Measurements from ENCODE around the gene HCN2. TPM values are rescaled to one million over a fixed set of nuclear protein-coding genes. Genes with fewer than 3 reads are reported as not detected.

HCN2 gene
- total RNA-seq, 3 donors from 2014 or later: 0.20 to 0.24 (median 0.22) TPM

GRCh38 chr19:660793-661426 is 71.2 kb downstream of the HCN2 start:
- H3K4me1 Mint-ChIP-seq (ENCODE audit: low read depth): peaks cover 52% of the 10 kb centered on the region
- no peaks in the 10 kb centered on the region for H3K9me3 Mint-ChIP-seq
- H3K27me3 Mint-ChIP-seq (ENCODE audit: low read depth): no peaks in the 10 kb centered on the region
- peaks cover 3% of the 10 kb centered on the region for H3K36me3 Mint-ChIP-seq (ENCODE audit: insufficient read depth)
- DNase-seq (no peak), ATAC-seq (no peak)
- peak overlapping the region; percentile 96 for H3K4me3 Mint-ChIP-seq

GRCh38 chr19:661427-662196 is 71.9 kb downstream of the HCN2 start:
- Mint-ChIP-seq H3K4me1 (ENCODE audit: low read depth) (peaks cover 45% of the 10 kb centered on the region), H3K27me3 (ENCODE audit: low read depth) (no peaks in the 10 kb centered on the region), H3K4me3 (peak overlapping the region; percentile 96), H3K9me3 (no peaks in the 10 kb centered on the region), H3K36me3 (ENCODE audit: insufficient read depth) (peaks cover 3% of the 10 kb centered on the region)
- peak; percentile 25 to 38 for ATAC-seq
- DNase-seq: peak; percentile 53

- Mint-ChIP-seq H3K36me3 (ENCODE audit: insufficient read depth) (peaks cover 3% of the 10 kb centered on the region), H3K27me3 (ENCODE audit: low read depth) (no peaks in the 10 kb centered on the region), H3K4me3 (peak overlapping the region; percentile 96), H3K9me3 (no peaks in the 10 kb centered on the region), H3K4me1 (ENCODE audit: low read depth) (peaks cover 40% of the 10 kb centered on the region)
- ATAC-seq: peak; percentile 36 to 37
- peak; percentile 68 for DNase-seq
Observed at GRCh38 chr19:662207-662961, 72.7 kb downstream of the HCN2 start.

- ATAC-seq: peak; percentile 55 to 60
- H3K9me3 Mint-ChIP-seq: no peaks in the 10 kb centered on the region
- H3K4me3 Mint-ChIP-seq: peak within 1 kb of the TSS; percentile 96
- DNase-seq: peak; percentile 94
- no peaks in the 10 kb centered on the region for H3K27me3 Mint-ChIP-seq (ENCODE audit: low read depth)
- H3K36me3 Mint-ChIP-seq (ENCODE audit: insufficient read depth): peaks cover 3% of the 10 kb centered on the region
- peaks cover 35% of the 10 kb centered on the region for H3K4me1 Mint-ChIP-seq (ENCODE audit: low read depth)
Observed at GRCh38 chr19:662962-663681, 73.4 kb downstream of the HCN2 start, which contains the start of gene RNF126. TSS of gene RNF126 (minus strand) at chr19:663214. CDS start at chr19:663121, 93 bp downstream.

- Mint-ChIP-seq H3K4me3 (peak overlapping the region; percentile 75), H3K27me3 (ENCODE audit: low read depth) (no peaks in the 10 kb centered on the region), H3K9me3 (no peaks in the 10 kb centered on the region), H3K36me3 (ENCODE audit: insufficient read depth) (peaks cover 3% of the 10 kb centered on the region), H3K4me1 (ENCODE audit: low read depth) (peaks cover 32% of the 10 kb centered on the region)
- DNase-seq (no peak), ATAC-seq (no peak)
Observed at GRCh38 chr19:663682-664117, 74.0 kb downstream of the HCN2 start.

GRCh38 chr19:664913-665443 is 75.3 kb downstream of the HCN2 start:
- ATAC-seq: no peak
- H3K4me1 Mint-ChIP-seq (ENCODE audit: low read depth): peaks cover 22% of the 10 kb centered on the region
- H3K9me3 Mint-ChIP-seq: no peaks in the 10 kb centered on the region
- H3K27me3 Mint-ChIP-seq (ENCODE audit: low read depth): peaks cover 3% of the 10 kb centered on the region
- peak; percentile 83 for DNase-seq
- peak overlapping the region; percentile 65 for H3K4me3 Mint-ChIP-seq
- H3K36me3 Mint-ChIP-seq (ENCODE audit: insufficient read depth): peaks cover 1% of the 10 kb centered on the region

Other genes with a start within 250 kb of the HCN2 start
- 10 to 100 TPM; 25.7 to 30.2 (median 28.7) TPM for gene MIER2, start 245.1 kb upstream of the HCN2 start, total RNA-seq
- under 1 TPM in 2 of 3 donors, not detected in 1; 0.11 to 0.14 TPM for gene C2CD4C, start 180.7 kb upstream of the HCN2 start, total RNA-seq
- gene SHC2, start 128.8 kb upstream of the HCN2 start, total RNA-seq: under 1 TPM; 0.16 to 0.33 (median 0.26) TPM
- under 1 TPM; 0.18 to 0.26 (median 0.19) TPM for gene MADCAM1, start 93.4 kb upstream of the HCN2 start, total RNA-seq
- 10 to 100 TPM; 21.9 to 22.8 (median 22.6) TPM for gene TPGS1, start 82.4 kb upstream of the HCN2 start, total RNA-seq
- 10 to 100 TPM; 42.1 to 48.7 (median 45.7) TPM for gene CDC34, start 58.1 kb upstream of the HCN2 start, total RNA-seq
- gene GZMM, start 45.8 kb upstream of the HCN2 start, total RNA-seq: 10 to 100 TPM; 53.2 to 71.8 (median 65.8) TPM
- gene BSG, start 17.3 kb upstream of the HCN2 start, total RNA-seq: 100 to 1,000 TPM; 241 to 277 (median 250) TPM
- 100 to 1,000 TPM; 110 to 123 (median 119) TPM for gene POLRMT, start 43.7 kb downstream of the HCN2 start, total RNA-seq
- not detected for gene FGF22, start 50.0 kb downstream of the HCN2 start, total RNA-seq
- gene RNF126, start 73.3 kb downstream of the HCN2 start, total RNA-seq: 100 to 1,000 TPM; 144 to 162 (median 147) TPM
- 1 to 10 TPM; 8.0 to 9.9 (median 8.3) TPM for gene FSTL3, start 86.5 kb downstream of the HCN2 start, total RNA-seq
- under 1 TPM in 2 of 3 donors, not detected in 1; 0.87 to 0.94 TPM for gene PRSS57, start 105.6 kb downstream of the HCN2 start, total RNA-seq
- gene PALM, start 119.1 kb downstream of the HCN2 start, total RNA-seq: under 1 TPM; 0.26 to 0.61 (median 0.27) TPM
- under 1 TPM in 1 of 3 donors, not detected in 2; 0.08 TPM for gene MISP, start 161.2 kb downstream of the HCN2 start, total RNA-seq
- 1,000 to 10,000 TPM; 1,071 to 1,170 (median 1,104) TPM for gene PTBP1, start 207.6 kb downstream of the HCN2 start, total RNA-seq
- under 1 TPM in 1 of 3 donors, not detected in 2; 0.24 TPM for gene PLPPR3, start 232.1 kb downstream of the HCN2 start, total RNA-seq
- gene AZU1, start 238.0 kb downstream of the HCN2 start, total RNA-seq: not detected

All from activated T-cell treated with anti-CD3 and anti-CD28 coated beads, Interleukin-2, amount 50 U/mL, for 4 hours (primary cell).